GM23338 (cell line): Measurements from ENCODE around the gene CIITA. TPM values are rescaled to one million over a fixed set of nuclear protein-coding genes. Genes with fewer than 3 reads are reported as not detected.

ENCODE experiments used
- ATAC-seq: fragments of 200-7000 bp; cut with Tn5 transposase; 3 replicates; pipeline ENCODE4 v1.9.1; 2020
- DNase-seq: peaks from one replicate; pipeline ENCODE4 v3.0.0-alpha.2; 2015; ENCODE audit warnings: low spot score
- H2AFZ ChIP-seq: fragments of 200-600 bp; sonication (generic); 2 replicates; pipeline ENCODE4 v1.8.0; 2016; ENCODE audit warnings: antibody characterized with exemption, mild to moderate bottlenecking, moderate library complexity
- H3F3A ChIP-seq: fragments of 200-600 bp; sonication (generic); replicated peaks from 2 replicates; pipeline ENCODE4 v1.8.0; 2017; ENCODE audit warnings: antibody characterized with exemption, mixed run types, low read depth
- H3K27ac ChIP-seq: fragments of 200-600 bp; sonication (generic); 2 replicates; pipeline ENCODE4 v1.6.1; 2016; ENCODE audit warnings: low read depth
- H3K27me3 ChIP-seq: fragments of 200-600 bp; sonication (generic); 2 replicates; pipeline ENCODE4 v1.8.0; 2016; ENCODE audit warnings: mild to moderate bottlenecking, mixed run types, moderate library complexity; ENCODE audit not compliant: insufficient read depth
- H3K36me3 ChIP-seq: fragments of 200-600 bp; sonication (generic); 2 replicates; pipeline ENCODE4 v1.8.0; 2016; ENCODE audit warnings: mild to moderate bottlenecking; ENCODE audit not compliant: insufficient read depth
- H3K4me1 ChIP-seq: fragments of 200-600 bp; sonication (generic); 2 replicates; pipeline ENCODE4 v1.8.0; 2016; ENCODE audit warnings: mild to moderate bottlenecking, moderate library complexity; ENCODE audit not compliant: insufficient read depth
- H3K4me2 ChIP-seq: fragments of 200-600 bp; sonication (generic); 2 replicates; pipeline ENCODE4 v1.7.1; 2017; ENCODE audit warnings: mixed run types
- H3K4me3 ChIP-seq: fragments of 200-600 bp; sonication (generic); 2 replicates; pipeline ENCODE4 v1.6.1; 2016; ENCODE audit warnings: mixed run types
- H3K79me2 ChIP-seq: fragments of 200-600 bp; sonication (generic); replicated peaks from 2 replicates; pipeline ENCODE4 v1.8.0; 2017; ENCODE audit warnings: mild to moderate bottlenecking; ENCODE audit not compliant: insufficient read depth
- H3K9me2 ChIP-seq: fragments of 200-600 bp; sonication (generic); 2 replicates; pipeline ENCODE4 v1.8.0; 2017; ENCODE audit not compliant: insufficient read depth
- H4K20me1 ChIP-seq: fragments of 200-600 bp; sonication (generic); replicated peaks from 2 replicates; pipeline ENCODE4 v1.8.0; 2017; ENCODE audit warnings: mild to moderate bottlenecking; ENCODE audit not compliant: insufficient read depth
- H3K27ac Mint-ChIP-seq: 2 replicates; pipeline ENCODE4 v1.8.0; 2020; ENCODE audit warnings: inconsistent platforms, mild to moderate bottlenecking, moderate library complexity, mixed read lengths
- H3K27me3 Mint-ChIP-seq: 3 replicates; pipeline ENCODE4 v1.8.0; 2022; ENCODE audit warnings: low read depth, mild to moderate bottlenecking, moderate library complexity, mixed read lengths, inconsistent platforms; ENCODE audit not compliant: insufficient read depth, poor library complexity
- H3K36me3 Mint-ChIP-seq: 3 replicates; pipeline ENCODE4 v1.8.0; 2021; ENCODE audit warnings: low read depth, mild to moderate bottlenecking, inconsistent platforms, moderate library complexity, mixed read lengths
- H3K4me1 Mint-ChIP-seq: 3 replicates; pipeline ENCODE4 v1.8.0; 2020; ENCODE audit warnings: mild to moderate bottlenecking, inconsistent platforms, mixed read lengths
- H3K4me3 Mint-ChIP-seq: 3 replicates; pipeline ENCODE4 v1.8.0; 2021; ENCODE audit warnings: moderate library complexity, mild to moderate bottlenecking, inconsistent platforms, mixed read lengths
- H3K9me3 Mint-ChIP-seq: 3 replicates; pipeline ENCODE4 v1.8.0; 2020; ENCODE audit warnings: moderate library complexity, mild to moderate bottlenecking, inconsistent platforms, mixed read lengths
- CREB1 ChIP-seq: fragments of 250-450 bp; sonication (Bioruptor Pico); IDR thresholded peaks from 2 replicates; pipeline ENCODE4 v1.5.0; 2020; ENCODE audit warnings: low read depth, mild to moderate bottlenecking, moderate library complexity
- EZH2 ChIP-seq: fragments of 200-600 bp; sonication (generic); IDR thresholded peaks from one replicate; pipeline ENCODE4 v1.8.0; 2017; ENCODE audit warnings: antibody characterized with exemption, mild to moderate bottlenecking, low read depth; ENCODE audit not compliant: unreplicated experiment
- EZH2phosphoT487 ChIP-seq: fragments of 200-600 bp; sonication (generic); IDR thresholded peaks from one replicate; pipeline ENCODE4 v1.8.1; 2018; ENCODE audit warnings: antibody characterized with exemption; ENCODE audit not compliant: unreplicated experiment
- JUNB ChIP-seq: IDR thresholded peaks from one replicate; pipeline ENCODE4 v1.6.1; 2016; ENCODE audit warnings: antibody characterized with exemption; ENCODE audit not compliant: unreplicated experiment
- NANOG ChIP-seq: IDR thresholded peaks from 2 replicates; pipeline ENCODE4 v1.6.1; 2016; ENCODE audit warnings: antibody characterized with exemption, borderline replicate concordance
- POLR2AphosphoS5 ChIP-seq: IDR thresholded peaks from 2 replicates; pipeline ENCODE4 v1.6.1; 2016; ENCODE audit warnings: antibody characterized with exemption, low read depth
- REST ChIP-seq: IDR thresholded peaks from one replicate; pipeline ENCODE4 v1.6.1; 2018; ENCODE audit warnings: antibody characterized with exemption; ENCODE audit not compliant: unreplicated experiment
- STAT1 ChIP-seq: IDR thresholded peaks from one replicate; pipeline ENCODE4 v1.6.1; 2016; ENCODE audit warnings: antibody characterized with exemption; ENCODE audit not compliant: unreplicated experiment
- ZNF114 ChIP-seq: fragments of 250-450 bp; sonication (Bioruptor Pico); IDR thresholded peaks from 2 replicates; pipeline ENCODE4 v1.5.0; 2020; ENCODE audit warnings: mild to moderate bottlenecking, moderate library complexity
- ZNF331 ChIP-seq: fragments of 250-450 bp; sonication (Bioruptor Pico); IDR thresholded peaks from 2 replicates; pipeline ENCODE4 v1.5.0; 2020; ENCODE audit warnings: low read depth, mild to moderate bottlenecking, moderate library complexity
- ZNF462 ChIP-seq: fragments of 250-450 bp; sonication (Bioruptor Pico); IDR thresholded peaks from 2 replicates; pipeline ENCODE4 v1.5.0; 2020; ENCODE audit warnings: mild to moderate bottlenecking, moderate library complexity
- polyA plus RNA-seq: library from polyadenylated mRNA; unstranded; fragments of >200 nt; fragmentation: Nextera tagmentation; extraction: Ambion mirVana; gene quantifications from 2 replicates; pipeline ENCODE4 v1.2.1, GENCODE V29; 2016
- total RNA-seq: library from RNA; depleted of rRNA; stranded (reverse); fragments of >200 nt; shearing (Covaris generic); gene quantifications from 2 replicates; pipeline ENCODE4 v1.2.3, GENCODE V29; 2014
- TF ChIP-seq, protein P1 (sequence below): IDR thresholded peaks from 2 replicates; pipeline ENCODE4 v1.6.1; 2016; ENCODE audit warnings: antibody characterized with exemption
- TF ChIP-seq, protein P2 (sequence below), 2 experiments: fragments of 200-600 bp in 1 of 2; sonication (generic) in 1 of 2; conservative IDR thresholded peaks; 2 replicates each; pipeline versions ENCODE4 v1.5.1 to v1.6.1; 2016 to 2017; ENCODE audit warnings: antibody characterized with exemption in 2 of 2, low read depth in 2 of 2, mild to moderate bottlenecking in 2 of 2, moderate library complexity in 1 of 2

The CIITA gene
- total and polyA plus RNA-seq, 2 experiments from 2014 or later = 0.10 to 0.57 TPM

GRCh38 chr16:10933865-10934264 lies 56.9 kb downstream of the CIITA start:
- no peak for DNase-seq
- H3K27ac Mint-ChIP-seq = no peak overlapping the region
- H3K9me2 ChIP-seq = no peaks in the 10 kb centered on the region
- no peak for TF ChIP-seq CREB1 (CRISPR knock-in tag)
- no peak for TF ChIP-seq EZH2phosphoT487
- TF ChIP-seq, protein P1, sequence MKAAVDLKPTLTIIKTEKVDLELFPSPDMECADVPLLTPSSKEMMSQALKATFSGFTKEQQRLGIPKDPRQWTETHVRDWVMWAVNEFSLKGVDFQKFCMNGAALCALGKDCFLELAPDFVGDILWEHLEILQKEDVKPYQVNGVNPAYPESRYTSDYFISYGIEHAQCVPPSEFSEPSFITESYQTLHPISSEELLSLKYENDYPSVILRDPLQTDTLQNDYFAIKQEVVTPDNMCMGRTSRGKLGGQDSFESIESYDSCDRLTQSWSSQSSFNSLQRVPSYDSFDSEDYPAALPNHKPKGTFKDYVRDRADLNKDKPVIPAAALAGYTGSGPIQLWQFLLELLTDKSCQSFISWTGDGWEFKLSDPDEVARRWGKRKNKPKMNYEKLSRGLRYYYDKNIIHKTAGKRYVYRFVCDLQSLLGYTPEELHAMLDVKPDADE = no peak
- TF ChIP-seq REST = no peak
- no peak for TF ChIP-seq NANOG
- TF ChIP-seq ZNF331 (CRISPR knock-in tag) = no peak
- TF ChIP-seq STAT1 = no peak
- TF ChIP-seq POLR2AphosphoS5 = no peak
- TF ChIP-seq ZNF462 (CRISPR knock-in tag) = no peak
- TF ChIP-seq EZH2 = no peak
- TF ChIP-seq ZNF114 (CRISPR knock-in tag) = no peak
- TF ChIP-seq, protein P2, sequence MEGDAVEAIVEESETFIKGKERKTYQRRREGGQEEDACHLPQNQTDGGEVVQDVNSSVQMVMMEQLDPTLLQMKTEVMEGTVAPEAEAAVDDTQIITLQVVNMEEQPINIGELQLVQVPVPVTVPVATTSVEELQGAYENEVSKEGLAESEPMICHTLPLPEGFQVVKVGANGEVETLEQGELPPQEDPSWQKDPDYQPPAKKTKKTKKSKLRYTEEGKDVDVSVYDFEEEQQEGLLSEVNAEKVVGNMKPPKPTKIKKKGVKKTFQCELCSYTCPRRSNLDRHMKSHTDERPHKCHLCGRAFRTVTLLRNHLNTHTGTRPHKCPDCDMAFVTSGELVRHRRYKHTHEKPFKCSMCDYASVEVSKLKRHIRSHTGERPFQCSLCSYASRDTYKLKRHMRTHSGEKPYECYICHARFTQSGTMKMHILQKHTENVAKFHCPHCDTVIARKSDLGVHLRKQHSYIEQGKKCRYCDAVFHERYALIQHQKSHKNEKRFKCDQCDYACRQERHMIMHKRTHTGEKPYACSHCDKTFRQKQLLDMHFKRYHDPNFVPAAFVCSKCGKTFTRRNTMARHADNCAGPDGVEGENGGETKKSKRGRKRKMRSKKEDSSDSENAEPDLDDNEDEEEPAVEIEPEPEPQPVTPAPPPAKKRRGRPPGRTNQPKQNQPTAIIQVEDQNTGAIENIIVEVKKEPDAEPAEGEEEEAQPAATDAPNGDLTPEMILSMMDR (conservative IDR thresholded peaks at IDR 0.05; ENCODE audit: low read depth in 2 of 2) = no peak
- TF ChIP-seq JUNB = no peak
- no peak overlapping the region for H3K4me3 Mint-ChIP-seq
- H3K4me2 ChIP-seq = no peak overlapping the region
- peaks cover 23% of the 10 kb centered on the region for H3K79me2 ChIP-seq
- peaks cover 33% of the 10 kb centered on the region for H4K20me1 ChIP-seq
- H3K27ac ChIP-seq = no peak overlapping the region
- H3K27me3 Mint-ChIP-seq = peaks cover 3% of the 10 kb centered on the region
- H3K9me3 Mint-ChIP-seq = no peaks in the 10 kb centered on the region
- no peak for ATAC-seq
- H3K4me1 Mint-ChIP-seq = no peaks in the 10 kb centered on the region
- H2AFZ ChIP-seq = no peak overlapping the region
- H3K27me3 ChIP-seq = no peaks in the 10 kb centered on the region
- H3K36me3 ChIP-seq = no peaks in the 10 kb centered on the region; the same call in 1 of the 2 replicates
- H3K4me1 ChIP-seq = no peaks in the 10 kb centered on the region
- no peaks in the 10 kb centered on the region for H3F3A ChIP-seq
- H3K4me3 ChIP-seq = no peak overlapping the region
- H3K36me3 Mint-ChIP-seq = no peaks in the 10 kb centered on the region
